ENCODE data around the gene ORC2.
"Not testable (repeated sequence)": the region's sequence is repeated elsewhere in the genome, so short reads cannot be mapped to it uniquely, and the experiment has no call there.

ORC2 gene

DNA sequence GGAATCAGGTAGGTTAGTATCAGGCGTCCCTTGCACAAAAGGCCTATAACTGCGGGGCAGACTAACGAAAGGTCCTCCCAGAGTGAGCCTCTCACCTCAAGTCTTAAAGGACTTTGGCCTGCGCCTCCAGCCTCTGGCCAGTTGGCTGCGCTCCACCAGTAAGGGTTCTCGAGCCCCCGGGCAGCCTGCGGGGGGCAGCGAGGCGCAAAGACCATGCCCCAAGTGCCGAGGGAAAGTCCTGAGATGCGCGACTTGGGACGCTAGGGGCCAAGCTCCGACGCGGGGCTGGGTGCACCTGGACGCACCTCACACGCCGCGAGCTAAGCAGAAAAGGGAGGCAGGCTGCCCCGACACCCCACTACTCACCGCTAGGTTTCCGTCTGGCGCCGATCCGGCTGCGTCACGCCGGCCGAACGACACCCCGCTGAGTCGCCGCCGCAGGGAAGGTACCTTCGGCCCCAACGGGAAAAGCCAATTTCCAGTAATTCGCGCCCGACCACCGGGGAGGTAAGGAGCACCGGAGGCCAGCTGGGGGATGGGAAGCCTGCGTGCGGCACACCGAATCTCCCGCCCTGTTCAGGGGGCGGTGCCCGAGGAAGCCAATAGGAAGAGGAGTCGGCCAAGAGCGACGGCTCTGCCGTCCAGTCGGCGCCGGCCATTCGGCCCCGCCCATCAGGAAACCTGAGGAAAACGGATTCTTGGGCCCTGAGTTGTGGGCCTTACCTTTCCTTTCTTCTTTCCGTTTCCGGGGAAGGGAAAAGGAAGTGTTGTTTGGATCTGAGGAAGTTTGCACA, at the start of gene ORC2:
ORC2 (minus strand) TSS at position 537 of the 794 bp plus-strand sequence. CDS start 5,537 bp downstream, outside the sequence.
- DNase-seq: peak; percentile 97

DNA sequence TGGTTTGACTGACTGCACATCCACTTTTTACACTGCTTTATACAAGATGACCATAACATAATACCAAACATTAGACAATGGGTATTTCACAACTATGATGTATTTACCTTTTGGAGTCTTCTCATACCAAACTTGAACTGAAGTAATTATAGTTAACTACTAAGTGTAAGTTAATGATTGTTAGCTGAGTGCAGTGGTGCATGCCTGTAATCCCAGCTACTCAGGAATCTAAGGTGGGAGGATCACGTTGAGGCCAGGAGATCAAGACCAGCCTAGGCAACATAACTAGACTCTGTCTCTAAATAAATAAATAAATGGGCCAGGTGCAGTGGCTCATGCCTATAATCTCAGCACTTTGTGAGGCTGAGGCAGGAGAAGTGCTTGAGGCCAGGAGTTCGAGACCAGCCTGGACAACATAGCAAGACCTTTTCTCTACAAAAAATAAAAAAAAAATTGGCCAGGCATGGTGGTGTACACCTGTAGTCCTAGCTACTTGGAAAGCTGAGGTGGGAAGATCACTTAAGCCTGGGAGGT, 44.9 kb upstream of the ORC2 start:
- DNase-seq: no peak

DNA sequence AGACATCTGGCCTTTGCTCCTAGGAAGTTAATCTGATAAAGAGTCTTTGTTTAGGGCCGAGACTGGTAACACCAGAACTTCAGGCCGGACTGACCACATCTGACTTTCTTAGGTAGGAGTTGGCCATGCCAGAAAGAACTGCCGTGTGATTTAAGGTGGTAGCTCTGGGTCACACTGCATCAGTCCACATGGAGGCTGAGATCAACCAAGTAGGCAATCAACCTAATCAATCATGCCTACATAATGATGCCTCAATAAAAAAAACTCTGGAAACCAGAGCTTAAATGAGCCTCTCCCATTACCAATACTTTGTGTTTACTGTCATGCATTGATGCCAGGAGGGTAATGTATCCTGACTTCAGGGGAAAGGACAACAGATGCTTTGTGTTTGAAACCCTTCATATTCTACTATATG, 44.1 kb upstream of the ORC2 start:
- no peak for DNase-seq

- DNase-seq: no peak
These were observed 43.2 kb upstream of the ORC2 start for GRCh38 chr2:201006704-201007103.

GRCh38 chr2:201004370-201004769, 40.9 kb upstream of the ORC2 start:
- DNase-seq: no peak

DNA sequence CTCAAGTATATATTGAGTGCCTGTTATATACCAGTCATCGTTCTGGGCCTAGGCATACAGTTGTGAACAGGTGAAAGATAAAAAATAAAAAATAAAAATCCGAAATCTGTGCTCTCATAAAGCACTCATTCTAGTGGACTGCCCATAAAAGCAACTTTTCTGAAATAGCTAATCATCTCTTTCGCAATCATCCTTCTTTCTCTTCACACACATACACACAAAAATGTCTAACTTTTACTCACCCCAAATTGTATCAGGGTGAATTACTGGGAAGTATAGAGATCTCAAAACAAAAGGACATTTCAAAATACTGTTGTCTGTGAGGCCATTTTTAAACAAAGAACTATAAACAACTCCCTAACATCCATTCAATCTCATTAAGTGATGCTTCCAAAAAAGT, 29.6 kb upstream of the ORC2 start:
- no peak for DNase-seq

DNA sequence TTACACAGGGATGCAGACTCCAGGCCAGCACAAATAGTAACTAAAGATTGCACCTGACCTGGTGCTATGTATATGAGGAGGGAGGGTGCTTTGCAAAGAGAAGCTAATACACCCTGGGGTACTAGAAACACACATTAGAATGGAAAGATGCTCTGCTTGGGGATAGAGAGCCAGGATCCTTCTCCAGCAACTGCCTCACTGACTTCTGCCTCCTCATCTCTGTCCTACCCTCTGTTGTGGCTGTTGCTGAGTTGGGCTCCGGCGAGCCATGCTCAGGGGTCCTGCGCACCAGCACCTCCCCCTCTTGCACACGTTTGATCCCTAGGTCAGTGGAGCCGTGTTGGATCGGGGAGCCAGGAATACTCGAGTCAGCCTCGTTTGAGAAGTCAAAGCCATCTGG, 23.7 kb upstream of the ORC2 start:
- DNase-seq: no peak

- no peak for DNase-seq
These were observed 22.3 kb upstream of the ORC2 start for GRCh38 chr2:200985799-200986198.

- DNase-seq: no peak
These were observed 13.2 kb upstream of the ORC2 start for GRCh38 chr2:200976710-200977109.

- DNase-seq: no peak
These were observed 12.2 kb upstream of the ORC2 start for GRCh38 chr2:200975672-200976071.

- not testable (repeated sequence) for DNase-seq
These were observed 6.6 kb upstream of the ORC2 start for GRCh38 chr2:200970057-200970456.

DNA sequence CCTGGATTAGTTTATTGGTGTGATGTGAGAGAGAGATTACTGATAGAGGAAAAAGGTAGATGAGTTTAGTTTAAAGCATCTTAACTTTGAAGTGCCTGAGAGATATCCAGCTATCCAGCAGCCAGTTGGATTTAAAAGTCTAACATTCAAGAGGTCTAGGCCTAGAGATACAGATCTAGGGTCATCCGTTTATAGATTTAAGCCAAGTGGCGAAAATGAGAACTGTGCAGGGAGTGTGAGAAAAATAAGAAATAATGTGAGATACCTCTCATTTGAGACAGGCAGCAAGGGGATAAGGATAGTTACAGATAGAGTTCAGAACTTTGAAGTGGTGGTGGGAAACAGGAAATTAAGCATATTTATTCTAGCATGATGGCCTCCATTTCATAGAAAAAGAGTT, 5.3 kb upstream of the ORC2 start:
- DNase-seq: no peak

DNA sequence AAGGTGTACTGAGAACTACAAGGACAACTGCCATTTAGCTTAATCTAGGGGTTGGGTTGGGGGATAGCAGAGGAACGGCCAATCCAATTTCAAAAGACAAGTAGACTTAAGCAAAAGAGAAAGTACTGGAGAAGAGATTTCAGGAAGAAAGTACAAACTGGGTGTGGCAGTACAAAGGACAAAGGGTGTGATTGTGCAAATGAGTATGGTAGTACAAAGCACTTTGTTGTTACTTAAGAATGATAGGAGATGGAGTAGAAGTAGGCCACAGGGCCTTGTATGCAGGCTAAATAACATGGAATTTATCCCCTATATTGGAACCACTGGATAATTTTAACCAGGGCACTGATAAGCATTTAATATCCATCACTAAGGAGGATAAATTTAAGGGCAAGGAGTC, 4.7 kb upstream of the ORC2 start:
- no peak for DNase-seq

GRCh38 chr2:200966770-200967169, 3.3 kb upstream of the ORC2 start:
- DNase-seq: no peak

GRCh38 chr2:200964498-200964897, 1.0 kb upstream of the ORC2 start:
- no peak for DNase-seq

- DNase-seq: not testable (repeated sequence)
These were observed 425 bp upstream of the ORC2 start for GRCh38 chr2:200963918-200964252.

GRCh38 chr2:200962811-200963123, 693 bp downstream of the ORC2 start:
- DNase-seq: no peak

- DNase-seq: no peak
These were observed 1.8 kb downstream of the ORC2 start for GRCh38 chr2:200961674-200962073.

DNA sequence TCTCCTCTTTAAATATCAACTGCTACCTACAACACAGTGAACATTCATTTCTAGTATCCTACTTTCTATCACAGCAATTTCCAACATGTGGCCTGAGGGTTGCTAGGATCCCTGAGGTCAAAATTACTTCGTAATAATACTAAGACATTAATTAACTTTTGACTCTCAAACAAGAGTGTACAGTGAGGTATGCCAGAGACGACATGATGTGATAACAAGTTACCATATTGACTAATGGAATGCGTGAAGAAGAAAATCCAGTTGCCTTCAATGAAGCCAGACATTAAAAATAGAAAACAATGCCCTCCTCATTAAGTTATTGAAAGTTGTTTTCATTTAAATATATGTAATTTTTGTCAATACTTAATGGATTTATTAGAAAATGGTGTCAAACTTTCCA, 13.1 kb downstream of the ORC2 start:
- no peak for DNase-seq

DNA sequence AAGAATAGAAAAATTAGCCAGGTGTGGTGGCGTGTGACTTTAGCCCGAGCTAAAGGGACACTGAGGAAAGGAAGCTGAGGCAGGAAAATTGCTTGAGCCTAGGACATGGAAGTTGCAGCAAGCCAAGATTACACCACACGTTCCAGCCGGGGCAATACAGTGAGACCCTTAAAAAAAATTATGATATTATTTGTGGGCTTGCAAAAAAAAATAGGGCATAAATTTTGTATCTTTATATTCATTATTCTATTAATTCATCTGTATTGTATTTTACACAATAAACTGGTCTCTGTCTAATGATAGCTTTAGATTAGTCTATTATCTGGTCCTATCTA, 18.1 kb downstream of the ORC2 start:
- no peak for DNase-seq

- no peak for DNase-seq
These were observed 18.7 kb downstream of the ORC2 start for GRCh38 chr2:200944467-200945394.

GRCh38 chr2:200943527-200944105, 19.8 kb downstream of the ORC2 start:
- DNase-seq: no peak

DNA sequence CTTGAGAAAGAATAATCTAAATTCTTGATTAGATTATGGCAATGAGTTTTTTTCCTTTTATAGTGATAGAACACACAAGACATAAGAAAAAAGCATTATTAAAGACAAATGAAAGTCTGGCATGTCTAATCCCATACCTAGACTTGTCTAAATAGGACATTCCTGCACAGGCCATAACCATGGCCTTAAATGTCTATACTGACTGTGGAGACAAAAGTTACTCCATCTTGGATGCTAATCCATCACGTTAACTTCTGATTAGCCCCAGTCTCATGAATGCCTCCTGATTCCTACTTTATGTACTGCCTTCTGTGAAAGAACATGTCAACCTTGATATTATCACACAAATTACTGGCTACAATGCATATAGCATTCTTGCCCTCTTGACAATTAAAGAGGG, 23.6 kb downstream of the ORC2 start:
- DNase-seq: no peak
